ENCODE results near the gene DISP3. TPM values are rescaled to one million over a fixed set of nuclear protein-coding genes. Genes with fewer than 3 reads are reported as not detected.

The DISP3 gene
- total RNA-seq, 1 donor from 2014 or later: 0.12 TPM

DNA sequence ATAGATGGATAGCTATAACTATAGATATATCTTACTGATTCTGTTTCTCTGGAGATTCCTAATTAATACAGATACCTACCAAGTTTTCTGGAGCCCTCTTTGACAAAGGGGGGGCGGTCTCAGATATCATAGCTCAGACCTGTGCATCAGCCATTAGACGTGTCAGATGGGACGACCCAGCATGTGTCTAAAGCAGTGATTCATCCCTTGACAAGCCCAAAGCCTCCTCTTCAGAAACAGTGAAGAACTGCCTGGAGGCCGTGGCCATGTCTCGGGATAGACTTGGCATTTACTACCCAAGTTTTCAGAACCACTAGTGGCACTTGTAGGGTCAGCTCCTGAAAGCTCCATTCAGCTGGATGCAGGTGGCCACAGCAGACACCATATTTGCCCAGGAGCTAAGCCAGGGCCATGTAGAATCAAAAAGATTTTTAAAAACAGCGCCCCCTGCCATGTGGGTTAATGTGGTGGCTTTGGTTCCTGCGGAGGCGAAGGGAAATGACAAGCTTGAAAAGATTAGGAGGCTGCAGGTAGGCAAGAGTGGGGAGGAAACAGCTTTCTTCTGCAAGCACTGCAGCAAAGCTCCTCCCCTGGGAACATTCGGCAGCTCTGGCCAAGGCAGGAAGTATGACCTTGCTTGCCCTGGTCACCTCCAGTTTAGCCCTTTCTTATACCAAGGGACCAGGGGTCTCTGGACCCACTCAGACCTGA is 93.1 kb downstream of the DISP3 start:
- Histone ChIP-seq H3K27ac (no peak overlapping the region), H3K9me3 (no peaks in the 10 kb centered on the region), H3K4me3 (no peak overlapping the region), H3K36me3 (no peaks in the 10 kb centered on the region), H3K4me1 (no peaks in the 10 kb centered on the region), H3K27me3 (ENCODE audit: low read depth) (peaks cover 16% of the 10 kb centered on the region)
- intact Hi-C loops (cut with DNase I): no loop called here
- TF ChIP-seq, protein P1, sequence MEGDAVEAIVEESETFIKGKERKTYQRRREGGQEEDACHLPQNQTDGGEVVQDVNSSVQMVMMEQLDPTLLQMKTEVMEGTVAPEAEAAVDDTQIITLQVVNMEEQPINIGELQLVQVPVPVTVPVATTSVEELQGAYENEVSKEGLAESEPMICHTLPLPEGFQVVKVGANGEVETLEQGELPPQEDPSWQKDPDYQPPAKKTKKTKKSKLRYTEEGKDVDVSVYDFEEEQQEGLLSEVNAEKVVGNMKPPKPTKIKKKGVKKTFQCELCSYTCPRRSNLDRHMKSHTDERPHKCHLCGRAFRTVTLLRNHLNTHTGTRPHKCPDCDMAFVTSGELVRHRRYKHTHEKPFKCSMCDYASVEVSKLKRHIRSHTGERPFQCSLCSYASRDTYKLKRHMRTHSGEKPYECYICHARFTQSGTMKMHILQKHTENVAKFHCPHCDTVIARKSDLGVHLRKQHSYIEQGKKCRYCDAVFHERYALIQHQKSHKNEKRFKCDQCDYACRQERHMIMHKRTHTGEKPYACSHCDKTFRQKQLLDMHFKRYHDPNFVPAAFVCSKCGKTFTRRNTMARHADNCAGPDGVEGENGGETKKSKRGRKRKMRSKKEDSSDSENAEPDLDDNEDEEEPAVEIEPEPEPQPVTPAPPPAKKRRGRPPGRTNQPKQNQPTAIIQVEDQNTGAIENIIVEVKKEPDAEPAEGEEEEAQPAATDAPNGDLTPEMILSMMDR (IDR thresholded peaks at IDR 0.05): no peak
- DNase-seq (no peak), ATAC-seq (no peak)

DNA sequence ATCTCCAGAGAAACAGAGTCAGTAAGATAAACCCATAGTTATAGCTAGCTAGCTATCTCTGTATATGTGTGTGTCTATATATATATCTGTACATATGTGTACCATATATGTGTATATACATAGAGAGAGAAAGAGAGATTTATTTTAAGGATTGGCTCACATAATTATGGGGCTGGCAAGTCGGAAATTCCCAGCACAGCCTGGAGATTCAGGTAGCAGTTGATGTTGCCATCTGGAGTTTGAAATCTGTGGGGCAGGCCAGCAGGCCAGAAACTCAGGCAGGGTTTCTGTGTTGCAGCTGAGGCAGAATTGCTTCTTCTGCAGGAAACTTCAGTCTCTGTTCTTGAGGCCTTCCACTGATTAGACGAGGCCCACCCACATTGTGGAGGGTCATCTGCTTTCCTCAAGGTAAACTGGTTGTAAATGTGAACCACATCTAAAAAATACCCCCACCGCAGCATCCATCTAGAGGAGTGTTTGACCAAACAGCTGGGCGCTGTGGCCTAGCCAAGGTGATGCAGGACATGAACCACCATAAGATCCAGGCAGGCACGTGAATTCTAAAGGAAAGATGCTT is 94.2 kb downstream of the DISP3 start:
- ATAC-seq (no peak), DNase-seq (no peak)
- intact Hi-C loops (cut with DNase I): no loop called here
- H3K27ac ChIP-seq: no peak overlapping the region
- TF ChIP-seq, protein P1 (IDR thresholded peaks at IDR 0.05): no peak
- no peaks in the 10 kb centered on the region for H3K4me1 ChIP-seq
- peaks cover 13% of the 10 kb centered on the region for H3K27me3 ChIP-seq (ENCODE audit: low read depth)
- H3K36me3 ChIP-seq: no peaks in the 10 kb centered on the region
- H3K9me3 ChIP-seq: no peaks in the 10 kb centered on the region
- H3K4me3 ChIP-seq: no peak overlapping the region

DNA sequence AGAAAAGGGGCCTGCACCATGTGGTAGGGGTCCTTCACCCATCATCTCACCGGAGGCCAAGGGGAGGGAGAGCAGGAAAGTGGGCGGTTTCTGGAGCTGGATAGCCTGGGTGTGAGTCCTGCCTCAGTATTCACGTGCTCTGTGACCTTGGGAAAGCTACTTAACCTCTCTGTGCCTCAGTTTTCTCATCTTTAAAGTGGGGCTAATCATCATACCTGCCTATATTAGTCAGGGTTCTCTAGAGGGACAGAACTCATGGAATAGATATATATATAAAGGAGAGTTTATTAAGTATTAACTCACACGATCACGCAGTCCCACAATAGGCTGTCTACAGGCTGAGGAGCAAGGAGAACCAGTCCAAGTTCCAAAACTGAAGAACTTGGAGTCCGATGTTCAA is 96.6 kb downstream of the DISP3 start:
- H3K36me3 ChIP-seq: no peaks in the 10 kb centered on the region
- no peaks in the 10 kb centered on the region for H3K9me3 ChIP-seq
- no peak overlapping the region for H3K4me3 ChIP-seq
- ATAC-seq (no peak), DNase-seq (no peak)
- no peaks in the 10 kb centered on the region for H3K4me1 ChIP-seq
- TF ChIP-seq, protein P1 (IDR thresholded peaks at IDR 0.05): no peak
- H3K27ac ChIP-seq: no peak overlapping the region
- H3K27me3 ChIP-seq (ENCODE audit: low read depth): peaks cover 15% of the 10 kb centered on the region
- intact Hi-C loops (cut with DNase I): no loop called here

DNA sequence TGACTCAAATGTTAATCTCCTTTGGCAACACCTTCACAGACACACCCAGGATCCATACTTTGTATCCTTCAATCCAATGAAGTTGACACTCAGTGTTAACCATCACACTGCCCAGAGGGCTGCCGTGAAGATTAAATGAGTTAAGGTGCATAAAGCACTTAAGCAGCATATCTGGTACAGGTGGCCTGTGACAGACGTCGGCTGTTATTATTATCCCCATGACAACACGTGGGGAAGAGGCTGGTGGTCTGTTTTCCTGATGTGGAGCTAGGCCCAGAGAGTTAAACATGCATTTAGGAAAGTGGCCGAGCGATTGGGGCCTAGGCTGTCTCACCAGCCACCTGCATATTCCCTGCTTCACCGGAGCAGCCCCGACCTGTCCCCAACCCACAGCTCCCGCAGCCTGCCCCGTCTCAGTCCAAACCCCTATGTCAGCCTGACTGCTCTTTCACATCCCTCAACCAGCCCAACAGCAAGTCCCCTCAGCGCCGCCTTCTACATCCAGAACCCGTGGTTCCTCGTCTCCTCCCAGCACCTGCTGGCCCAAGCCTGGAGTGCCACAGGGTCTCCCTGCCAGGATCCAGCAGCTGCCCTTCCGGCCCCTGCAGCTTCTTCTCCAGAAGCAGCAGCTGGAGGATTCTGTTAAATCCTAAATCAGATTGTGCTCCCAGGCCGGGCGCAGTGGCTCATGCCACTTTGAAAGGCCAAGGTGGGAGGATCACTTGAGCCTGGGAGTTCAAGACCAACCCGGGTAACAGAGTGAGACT is 97.3 kb downstream of the DISP3 start:
- no peaks in the 10 kb centered on the region for H3K4me1 ChIP-seq
- H3K4me3 ChIP-seq: no peak overlapping the region
- TF ChIP-seq, protein P1 (IDR thresholded peaks at IDR 0.05): no peak
- peaks cover 8% of the 10 kb centered on the region for H3K27me3 ChIP-seq (ENCODE audit: low read depth)
- no peak for ATAC-seq
- no peak for DNase-seq
- intact Hi-C loops (cut with DNase I): no loop called here
- H3K9me3 ChIP-seq: no peaks in the 10 kb centered on the region
- H3K36me3 ChIP-seq: no peaks in the 10 kb centered on the region
- H3K27ac ChIP-seq: no peak overlapping the region

DNA sequence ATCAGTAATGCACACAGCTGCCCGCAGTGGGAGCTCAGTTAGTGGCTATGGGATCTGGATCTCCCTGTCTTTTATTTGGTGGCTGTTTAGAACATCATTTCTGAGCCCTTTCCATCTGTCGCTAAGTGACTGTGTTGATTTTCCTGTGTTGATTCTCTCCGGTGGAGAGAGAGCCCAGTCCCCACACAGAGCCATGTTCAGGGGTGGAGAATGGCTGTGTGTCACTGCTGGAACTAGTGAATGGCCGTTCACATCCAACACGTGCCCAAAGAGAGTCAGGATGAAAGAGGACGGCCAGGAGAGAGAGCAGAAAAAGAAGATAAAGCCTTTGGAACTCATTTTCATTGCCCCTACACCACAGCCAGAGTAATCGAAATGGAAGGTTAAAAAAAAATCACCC is 99.0 kb downstream of the DISP3 start:
- no peak overlapping the region for H3K4me3 ChIP-seq
- DNase-seq: no peak
- H3K27me3 ChIP-seq (ENCODE audit: low read depth): peaks cover 9% of the 10 kb centered on the region
- no peak for ATAC-seq
- intact Hi-C loops (cut with DNase I): no loop called here
- H3K9me3 ChIP-seq: no peaks in the 10 kb centered on the region
- H3K4me1 ChIP-seq: no peaks in the 10 kb centered on the region
- TF ChIP-seq, protein P1 (IDR thresholded peaks at IDR 0.05): no peak
- no peaks in the 10 kb centered on the region for H3K36me3 ChIP-seq
- H3K27ac ChIP-seq: no peak overlapping the region
